Measurements from ENCODE around the gene NDRG3.

NDRG3 gene

DNA sequence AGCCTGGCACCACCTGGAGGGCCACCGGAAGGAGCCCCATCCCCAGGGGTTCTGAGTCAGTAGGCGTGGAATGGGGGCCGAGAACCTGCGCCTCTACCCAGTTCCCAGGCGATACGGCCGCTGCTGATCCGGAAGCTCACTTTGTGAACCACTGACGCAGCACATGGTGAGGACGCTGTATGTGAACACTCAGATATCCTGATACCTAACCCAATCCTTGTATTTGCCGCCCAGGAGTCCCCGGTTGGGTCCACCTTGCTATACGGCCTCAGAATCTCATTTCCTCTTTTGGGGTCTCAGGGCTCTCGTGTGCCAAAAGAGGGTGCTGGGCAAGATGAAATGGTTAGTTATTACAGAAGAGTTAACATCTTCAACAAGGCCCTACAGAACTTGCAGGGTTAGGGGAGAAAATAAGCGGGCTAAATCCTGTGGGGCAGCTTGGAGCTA is 140.9 kb downstream of the NDRG3 start:
- DNase-seq = peak; percentile 48

Data from stimulated activated naive CD4-positive, alpha-beta T cell treated with Interleukin-2 at 50 U/mL for 16 hours (primary cell).